Suprapubic skin (tissue), 4 donors: ENCODE measurements around the gene LDB2.

ENCODE experiments used
- CTCF ChIP-seq, 2 donors: fragments of 200-600 bp in 1 of 2; fragments of 450-650 bp in 1 of 2; sonication (generic) in 1 of 2; IDR thresholded peaks; one replicate each; pipeline ENCODE4 v1.5.1; 2016 to 2019; ENCODE audit warnings: antibody characterized with exemption in 2 of 2, mild to moderate bottlenecking in 1 of 2, moderate library complexity in 1 of 2
- POLR2A ChIP-seq, 2 donors: fragments of 450-650 bp; IDR thresholded peaks; one replicate each; pipeline ENCODE4 v1.6.1; 2017; ENCODE audit warnings: antibody characterized with exemption in 2 of 2, mild to moderate bottlenecking in 2 of 2, moderate library complexity in 2 of 2
- POLR2AphosphoS5 ChIP-seq, 3 donors: sonication (generic); formaldehyde crosslinking; IDR thresholded peaks; one replicate each; pipeline ENCODE4 v1.6.1; 2017; ENCODE audit warnings: antibody characterized with exemption in 3 of 3

DNA sequence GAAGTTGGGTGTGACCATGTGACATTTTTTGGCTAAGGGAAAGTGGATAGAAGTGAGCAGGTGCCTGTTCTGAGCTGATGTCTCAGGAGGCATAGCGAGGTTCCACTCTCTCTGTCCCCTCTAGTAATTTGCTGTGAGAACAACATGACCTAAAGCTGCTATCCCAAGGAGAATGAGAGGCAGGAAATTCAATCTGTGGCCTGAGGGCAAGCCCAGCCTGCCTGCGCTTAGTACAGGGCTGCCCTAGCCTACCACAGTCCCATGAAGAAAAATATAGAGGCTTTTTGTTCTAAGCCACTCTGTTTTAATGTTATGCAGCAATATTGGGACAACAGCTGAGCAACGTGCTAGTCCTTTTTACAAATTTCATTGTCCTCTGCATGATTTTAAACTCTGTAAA lies 193.1 kb downstream of the LDB2 start:
- TF ChIP-seq CTCF (IDR thresholded peaks at IDR 0.05): no peak
- TF ChIP-seq POLR2AphosphoS5 (IDR thresholded peaks at IDR 0.05): no peak
- TF ChIP-seq POLR2A (IDR thresholded peaks at IDR 0.05): no peak
